HG02884 (cell line): ENCODE measurements around the gene SNW1.

ENCODE experiments used
- ATAC-seq: cut with Tn5 transposase; IDR thresholded peaks from one replicate; pipeline ENCODE4 v1.9.1; 2021; ENCODE audit warnings: mild to moderate bottlenecking, moderate library complexity; ENCODE audit not compliant: unreplicated experiment

The SNW1 gene

GRCh38 chr14:77674931-77675330 is 86.0 kb downstream of the SNW1 start:
- no peak for ATAC-seq

- no peak for ATAC-seq
Measured at GRCh38 chr14:77673193-77673592, 87.8 kb downstream of the SNW1 start.
